ENCODE measurements around the gene RAB35. TPM values are rescaled to one million over a fixed set of nuclear protein-coding genes. Genes with fewer than 3 reads are reported as not detected.
A peak's percentile ranks its signal among the peaks of the same experiment; 100 is the strongest.

Gene RAB35
- polyA plus RNA-seq, 1 donor, result 29.4 TPM

DNA sequence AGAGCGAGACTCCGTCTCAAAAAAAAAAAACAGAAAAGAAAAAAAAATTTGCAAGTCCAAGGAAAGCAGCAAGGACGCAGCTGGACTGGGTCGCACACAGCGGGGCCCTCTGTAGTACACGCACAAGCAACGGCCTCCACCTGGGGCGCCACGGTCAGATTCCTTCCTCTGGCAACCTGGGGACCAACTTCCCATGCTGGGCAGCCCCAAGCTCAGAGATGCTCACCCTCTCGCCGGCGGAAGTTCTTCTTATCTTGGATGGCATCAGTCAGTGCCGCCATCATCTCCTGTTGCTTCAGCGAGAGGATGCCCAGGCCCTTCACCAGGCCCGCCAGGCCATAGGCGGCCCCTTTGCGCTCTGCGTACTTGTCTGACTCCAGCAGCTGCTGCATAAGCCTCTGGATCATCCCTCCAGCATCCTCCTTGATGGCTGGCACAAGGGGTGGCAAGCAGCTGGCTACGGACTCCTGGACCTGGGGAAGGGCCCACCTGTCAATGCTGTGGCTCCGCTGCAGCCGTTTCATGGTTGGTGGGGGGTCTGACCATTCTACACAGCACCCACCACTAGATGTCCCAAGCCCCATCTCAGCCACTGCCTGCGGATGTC is 34.5 kb upstream of the RAB35 start:
- Histone ChIP-seq H3K4me1 (ENCODE audit: control insufficient read depth, insufficient read depth, low read length) (no peaks in the 10 kb centered on the region), H3K36me3 (ENCODE audit: control insufficient read depth, insufficient read depth, low read length) (peaks cover 92% of the 10 kb centered on the region), H3K27me3 (ENCODE audit: control insufficient read depth, insufficient read depth, low read length) (no peaks in the 10 kb centered on the region), H3K4me3 (ENCODE audit: low read length) (no peak overlapping the region), H3K9me3 (ENCODE audit: control insufficient read depth, low read depth, low read length) (no peaks in the 10 kb centered on the region), H3K27ac (ENCODE audit: low read length) (no peak overlapping the region)
- no CpG with 5 or more reads among the region's 22 CpGs for WGBS (ENCODE audit: insufficient coverage, low lambda C conversion rate)
- no peak for DNase-seq

DNA sequence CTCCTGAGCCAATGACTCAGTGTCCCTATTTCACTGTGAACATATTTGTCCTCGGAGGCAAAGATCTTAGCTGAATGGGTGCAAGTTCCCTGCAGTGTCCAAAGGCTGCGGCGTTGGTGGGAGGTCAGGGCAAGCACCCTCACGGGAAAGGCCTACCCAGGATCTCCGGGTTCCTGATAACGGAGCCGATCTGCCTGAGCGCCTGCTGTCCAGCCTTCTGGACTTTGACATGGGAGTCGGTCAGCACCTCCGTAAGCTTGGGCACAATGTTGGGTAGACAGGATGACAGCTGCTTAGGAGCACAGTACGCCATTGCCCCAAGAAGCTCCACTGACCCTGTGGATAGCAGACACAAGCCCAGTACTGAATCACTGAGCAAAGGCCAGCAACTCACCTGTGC is 31.5 kb upstream of the RAB35 start:
- Histone ChIP-seq H3K4me3 (ENCODE audit: low read length) (no peak overlapping the region), H3K4me1 (ENCODE audit: control insufficient read depth, insufficient read depth, low read length) (no peaks in the 10 kb centered on the region), H3K27ac (ENCODE audit: low read length) (no peak overlapping the region), H3K27me3 (ENCODE audit: control insufficient read depth, insufficient read depth, low read length) (no peaks in the 10 kb centered on the region), H3K36me3 (ENCODE audit: control insufficient read depth, insufficient read depth, low read length) (peaks cover 88% of the 10 kb centered on the region), H3K9me3 (ENCODE audit: control insufficient read depth, low read depth, low read length) (no peaks in the 10 kb centered on the region)
- peak in 1 of 2 donors; percentile 20 for DNase-seq
- no CpG with 5 or more reads among the region's 11 CpGs for WGBS (ENCODE audit: insufficient coverage, low lambda C conversion rate)

DNA sequence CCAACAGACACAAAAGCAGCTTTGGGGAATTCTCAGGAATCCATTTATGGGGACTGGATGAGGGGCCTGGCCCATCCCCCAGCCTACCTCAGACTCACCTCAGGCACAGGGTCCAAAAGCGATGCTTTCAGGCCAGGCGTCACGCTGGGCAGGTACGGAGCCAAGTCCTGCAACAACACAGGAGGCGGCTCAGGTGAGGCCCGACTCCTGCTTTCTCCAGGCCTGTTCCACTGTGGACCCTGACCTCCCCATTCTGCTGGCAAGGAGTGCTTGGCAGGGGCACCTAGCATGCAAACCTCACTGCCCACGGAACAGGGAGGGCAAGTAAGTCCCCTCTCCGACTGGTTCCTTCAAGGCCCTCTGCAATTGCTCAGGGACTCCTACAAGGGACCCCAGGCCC is 28.6 kb upstream of the RAB35 start:
- Histone ChIP-seq H3K9me3 (ENCODE audit: control insufficient read depth, low read depth, low read length) (no peaks in the 10 kb centered on the region), H3K27ac (ENCODE audit: low read length) (no peak overlapping the region), H3K4me1 (ENCODE audit: control insufficient read depth, insufficient read depth, low read length) (no peaks in the 10 kb centered on the region), H3K36me3 (ENCODE audit: control insufficient read depth, insufficient read depth, low read length) (peaks cover 93% of the 10 kb centered on the region), H3K27me3 (ENCODE audit: control insufficient read depth, insufficient read depth, low read length) (no peaks in the 10 kb centered on the region), H3K4me3 (ENCODE audit: low read length) (no peak overlapping the region)
- DNase-seq, result no peak
- WGBS (ENCODE audit: insufficient coverage, low lambda C conversion rate), result no CpG with 5 or more reads among the region's 8 CpGs

DNA sequence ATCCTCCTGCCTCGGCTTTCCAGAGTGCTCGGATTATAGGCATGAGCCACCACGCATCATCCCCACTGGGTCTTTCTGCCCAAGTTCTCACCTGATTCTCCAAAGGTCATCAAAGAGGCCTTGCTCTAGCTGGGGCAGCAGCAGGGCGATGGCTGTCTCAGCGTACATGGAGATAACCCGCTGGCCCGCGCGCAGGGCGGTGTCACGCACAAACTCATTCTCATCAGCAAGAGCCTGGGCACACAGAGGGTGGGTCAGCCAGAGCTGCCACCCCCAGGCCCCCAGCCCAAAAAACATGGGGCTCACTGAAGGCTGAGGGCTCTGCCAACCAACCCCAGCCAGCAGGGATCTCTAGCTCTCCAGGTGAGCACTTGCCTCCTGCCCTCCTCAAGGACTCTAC is 27.7 kb upstream of the RAB35 start:
- Histone ChIP-seq H3K27me3 (ENCODE audit: control insufficient read depth, insufficient read depth, low read length) (no peaks in the 10 kb centered on the region), H3K4me1 (ENCODE audit: control insufficient read depth, insufficient read depth, low read length) (no peaks in the 10 kb centered on the region), H3K9me3 (ENCODE audit: control insufficient read depth, low read depth, low read length) (no peaks in the 10 kb centered on the region), H3K4me3 (ENCODE audit: low read length) (no peak overlapping the region), H3K27ac (ENCODE audit: low read length) (no peak overlapping the region), H3K36me3 (ENCODE audit: control insufficient read depth, insufficient read depth, low read length) (peaks cover 93% of the 10 kb centered on the region)
- no peak for DNase-seq
- no CpG with 5 or more reads among the region's 11 CpGs for WGBS (ENCODE audit: insufficient coverage, low lambda C conversion rate)

DNA sequence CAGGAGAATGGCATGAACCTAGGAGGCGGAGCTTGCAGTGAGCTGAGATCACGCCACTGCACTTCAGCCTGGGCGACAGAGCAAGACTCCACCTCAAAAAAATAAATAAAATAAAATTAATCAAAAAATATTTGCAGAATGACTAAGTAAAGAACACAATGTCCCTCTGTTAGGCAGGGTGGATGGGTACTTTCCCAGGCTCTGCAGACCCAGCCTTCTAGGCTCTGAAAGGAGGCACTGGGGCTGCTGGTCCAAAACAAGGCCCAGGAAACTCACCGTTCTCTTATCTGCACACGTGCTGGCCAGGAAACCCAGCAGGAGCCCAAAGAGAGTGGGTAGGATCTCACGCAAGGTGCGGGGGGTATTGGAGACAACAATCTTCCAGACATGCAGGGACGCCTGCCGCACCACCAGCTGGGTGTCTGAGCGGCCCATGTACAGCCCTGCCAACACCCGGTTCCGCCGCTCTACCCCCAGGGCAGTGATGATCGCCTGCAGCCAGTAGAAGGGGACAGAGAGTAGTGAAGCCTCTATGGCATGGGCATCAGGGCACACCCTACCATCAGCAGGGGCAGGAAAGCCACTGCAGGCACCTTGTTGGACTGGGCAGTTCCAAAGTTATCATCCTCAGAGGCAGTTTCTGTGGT is 25.8 kb upstream of the RAB35 start:
- Histone ChIP-seq H3K36me3 (ENCODE audit: control insufficient read depth, insufficient read depth, low read length) (peaks cover 89% of the 10 kb centered on the region), H3K27me3 (ENCODE audit: control insufficient read depth, insufficient read depth, low read length) (no peaks in the 10 kb centered on the region), H3K4me1 (ENCODE audit: control insufficient read depth, insufficient read depth, low read length) (no peaks in the 10 kb centered on the region), H3K9me3 (ENCODE audit: control insufficient read depth, low read depth, low read length) (no peaks in the 10 kb centered on the region), H3K27ac (ENCODE audit: low read length) (no peak overlapping the region), H3K4me3 (ENCODE audit: low read length) (no peak overlapping the region)
- WGBS (ENCODE audit: insufficient coverage, low lambda C conversion rate), result 100% methylated on average over 1 of the region's 14 CpGs
- no peak for DNase-seq

DNA sequence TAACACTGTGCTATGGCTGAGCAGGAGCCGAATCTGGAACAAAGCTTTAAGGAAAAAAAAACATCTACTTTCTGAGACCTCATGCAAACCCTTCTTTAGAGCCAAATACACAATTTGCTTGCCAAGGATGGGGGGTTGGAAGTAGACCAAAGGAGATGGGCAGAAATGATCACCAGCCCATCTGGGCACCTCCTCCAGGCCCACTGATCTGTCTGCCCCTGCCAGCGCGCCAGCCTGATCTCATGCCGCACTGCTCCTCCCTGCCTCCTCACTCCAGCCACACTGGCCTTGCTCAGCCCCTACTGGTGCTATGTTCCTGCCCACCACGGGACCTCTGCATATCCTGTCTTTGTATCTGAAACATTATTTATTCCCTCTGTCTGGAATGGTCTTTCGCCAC is 24.8 kb upstream of the RAB35 start:
- Histone ChIP-seq H3K27ac (ENCODE audit: low read length) (no peak overlapping the region), H3K4me1 (ENCODE audit: control insufficient read depth, insufficient read depth, low read length) (no peaks in the 10 kb centered on the region), H3K27me3 (ENCODE audit: control insufficient read depth, insufficient read depth, low read length) (no peaks in the 10 kb centered on the region), H3K4me3 (ENCODE audit: low read length) (no peak overlapping the region), H3K9me3 (ENCODE audit: control insufficient read depth, low read depth, low read length) (no peaks in the 10 kb centered on the region), H3K36me3 (ENCODE audit: control insufficient read depth, insufficient read depth, low read length) (peaks cover 89% of the 10 kb centered on the region)
- no peak for DNase-seq
- WGBS (ENCODE audit: insufficient coverage, low lambda C conversion rate), result 83% methylated on average over 1 of the region's 6 CpGs

DNA sequence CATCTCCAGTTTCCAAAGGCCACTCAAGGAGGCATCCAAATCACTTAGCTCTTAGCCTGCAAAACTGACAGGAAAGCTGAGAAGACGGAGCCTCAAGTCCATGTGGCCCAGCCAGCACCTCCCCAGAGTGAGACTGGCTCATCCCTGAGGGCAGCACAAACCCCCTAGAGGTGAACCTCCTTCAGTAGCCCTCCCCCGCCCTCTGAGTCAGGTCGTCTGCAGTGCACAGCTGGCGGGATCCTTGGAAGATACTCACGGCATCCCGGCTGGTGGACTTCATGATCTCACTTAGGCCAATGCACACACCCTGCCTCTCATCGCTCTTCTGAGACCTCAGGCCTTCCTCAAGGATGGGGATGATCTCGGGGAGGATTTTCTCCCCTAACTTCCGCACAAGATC is 24.1 kb upstream of the RAB35 start:
- DNase-seq, result no peak

DNA sequence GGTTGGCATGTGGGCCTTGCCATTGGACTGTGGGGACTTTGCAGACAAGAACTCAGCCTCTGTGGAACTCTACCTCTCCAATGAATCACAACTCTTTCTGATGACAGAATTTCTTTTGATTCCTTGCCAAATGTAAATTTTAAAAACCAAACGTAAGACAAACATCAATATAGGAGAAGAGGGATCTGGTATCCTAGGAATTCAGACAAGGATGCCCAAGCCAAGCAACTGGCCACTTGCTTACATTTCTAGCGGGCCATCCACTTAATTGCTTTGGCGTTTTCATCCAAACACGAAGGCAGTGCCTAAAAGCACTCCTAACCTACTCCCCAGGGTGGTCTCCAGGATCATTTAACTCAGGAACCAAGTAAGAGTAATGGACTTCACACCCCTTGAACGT is 23.4 kb upstream of the RAB35 start:
- Histone ChIP-seq H3K27ac (ENCODE audit: low read length) (no peak overlapping the region), H3K9me3 (ENCODE audit: control insufficient read depth, low read depth, low read length) (no peaks in the 10 kb centered on the region), H3K27me3 (ENCODE audit: control insufficient read depth, insufficient read depth, low read length) (no peaks in the 10 kb centered on the region), H3K4me1 (ENCODE audit: control insufficient read depth, insufficient read depth, low read length) (no peaks in the 10 kb centered on the region), H3K36me3 (ENCODE audit: control insufficient read depth, insufficient read depth, low read length) (peaks cover 91% of the 10 kb centered on the region), H3K4me3 (ENCODE audit: low read length) (no peak overlapping the region)
- DNase-seq, result no peak
- WGBS (ENCODE audit: insufficient coverage, low lambda C conversion rate), result no CpG with 5 or more reads among the region's 5 CpGs

More for the DNA sequence above, 24.1 kb upstream of the RAB35 start:
- Histone ChIP-seq H3K27me3 (ENCODE audit: control insufficient read depth, insufficient read depth, low read length) (no peaks in the 10 kb centered on the region), H3K4me3 (ENCODE audit: low read length) (no peak overlapping the region), H3K4me1 (ENCODE audit: control insufficient read depth, insufficient read depth, low read length) (no peaks in the 10 kb centered on the region), H3K36me3 (ENCODE audit: control insufficient read depth, insufficient read depth, low read length) (peaks cover 92% of the 10 kb centered on the region), H3K9me3 (ENCODE audit: control insufficient read depth, low read depth, low read length) (no peaks in the 10 kb centered on the region), H3K27ac (ENCODE audit: low read length) (no peak overlapping the region)
- no CpG with 5 or more reads among the region's 9 CpGs for WGBS (ENCODE audit: insufficient coverage, low lambda C conversion rate)

DNA sequence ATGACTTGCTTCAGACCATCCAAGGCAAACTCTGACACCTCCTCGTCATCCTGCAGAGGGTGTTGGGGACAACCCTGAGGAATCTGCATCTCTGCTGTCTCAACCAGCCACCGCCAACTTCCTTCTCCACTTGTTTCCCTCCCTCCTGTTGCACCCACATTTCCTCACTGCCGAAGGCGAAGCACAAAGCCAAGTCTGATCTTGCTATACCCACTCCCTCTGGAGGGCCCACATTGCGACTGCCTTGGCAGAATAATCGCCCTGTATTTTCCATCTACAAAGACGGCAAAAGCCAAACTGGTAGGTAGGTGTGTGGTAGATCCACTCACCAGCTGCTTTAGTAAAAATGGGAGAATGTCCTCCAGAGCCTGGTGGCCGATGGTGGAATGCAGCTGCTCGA is 21.8 kb upstream of the RAB35 start:
- no peaks in the 10 kb centered on the region for H3K27me3 ChIP-seq (ENCODE audit: control insufficient read depth, insufficient read depth, low read length)
- H3K9me3 ChIP-seq (ENCODE audit: control insufficient read depth, low read depth, low read length), result no peaks in the 10 kb centered on the region
- no peak overlapping the region for H3K27ac ChIP-seq (ENCODE audit: low read length)
- no peak for DNase-seq
- H3K4me1 ChIP-seq (ENCODE audit: control insufficient read depth, insufficient read depth, low read length), result no peaks in the 10 kb centered on the region
- peaks cover 91% of the 10 kb centered on the region for H3K36me3 ChIP-seq (ENCODE audit: control insufficient read depth, insufficient read depth, low read length)
- WGBS (ENCODE audit: insufficient coverage, low lambda C conversion rate), result no CpG with 5 or more reads among the region's 9 CpGs
- no peak overlapping the region for H3K4me3 ChIP-seq (ENCODE audit: low read length)

DNA sequence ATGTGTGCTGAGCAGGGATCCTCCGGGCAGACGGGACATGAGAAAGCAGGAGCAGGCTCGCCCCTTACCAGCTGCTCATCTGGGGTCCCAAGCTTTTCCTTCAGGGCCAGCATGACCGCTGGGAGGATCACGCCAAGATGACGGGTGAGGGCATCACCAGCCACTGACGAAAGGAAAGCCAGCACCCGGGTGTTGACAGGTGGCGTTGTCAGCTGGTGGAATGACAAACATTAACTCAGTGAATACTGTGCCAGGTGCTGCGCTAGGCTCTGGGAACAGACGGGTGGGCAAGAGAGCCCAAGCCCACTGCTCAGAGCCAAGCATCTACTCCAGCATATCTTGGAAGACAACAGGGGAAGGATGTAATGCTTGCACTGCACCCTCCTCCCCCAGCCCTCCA is 21.3 kb upstream of the RAB35 start:
- Histone ChIP-seq H3K27ac (ENCODE audit: low read length) (no peak overlapping the region), H3K9me3 (ENCODE audit: control insufficient read depth, low read depth, low read length) (no peaks in the 10 kb centered on the region), H3K36me3 (ENCODE audit: control insufficient read depth, insufficient read depth, low read length) (peaks cover 93% of the 10 kb centered on the region), H3K27me3 (ENCODE audit: control insufficient read depth, insufficient read depth, low read length) (no peaks in the 10 kb centered on the region), H3K4me1 (ENCODE audit: control insufficient read depth, insufficient read depth, low read length) (no peaks in the 10 kb centered on the region), H3K4me3 (ENCODE audit: low read length) (no peak overlapping the region)
- no peak for DNase-seq
- no CpG with 5 or more reads among the region's 11 CpGs for WGBS (ENCODE audit: insufficient coverage, low lambda C conversion rate)
